Activated T-cell treated with anti-CD3 and anti-CD28 coated beads, Interleukin-2, amount 50 U/mL, for 72 hours (primary cell): ENCODE results near the gene SSUH2. TPM values are rescaled to one million over a fixed set of nuclear protein-coding genes. Genes with fewer than 3 reads are reported as not detected.
"Not testable (repeated sequence)": the region's sequence is repeated elsewhere in the genome, so short reads cannot be mapped to it uniquely, and the experiment has no call there.

Source experiments
- ATAC-seq, 2 donors: fragments of 150-1000 bp; cut with Tn5 transposase; replicated peaks in 1 of 2; 2 replicates each; pipeline ENCODE4 v1.10.0; 2021; ENCODE audit warnings: moderate library complexity in 2 of 2, mild to moderate bottlenecking in 1 of 2
- DNase-seq, 2 donors: peaks; one replicate each; pipeline ENCODE4 v3.0.0; 2021 to 2022; ENCODE audit warnings: mixed read lengths in 1 of 2
- H3K27ac Mint-ChIP-seq: one replicate; pipeline ENCODE4 v1.8.0; 2022; ENCODE audit warnings: mild to moderate bottlenecking, moderate library complexity, mixed read lengths
- H3K27me3 Mint-ChIP-seq: one replicate; pipeline ENCODE4 v1.8.0; 2022; ENCODE audit warnings: low read depth, mixed read lengths
- H3K36me3 Mint-ChIP-seq, 2 donors: one replicate each; pipeline ENCODE4 v1.8.0; 2022; ENCODE audit warnings: mixed read lengths in 2 of 2, mild to moderate bottlenecking in 1 of 2; ENCODE audit not compliant: insufficient read depth in 2 of 2
- H3K4me1 Mint-ChIP-seq: one replicate; pipeline ENCODE4 v1.8.0; 2022; ENCODE audit warnings: low read depth, mixed read lengths
- H3K4me3 Mint-ChIP-seq, 2 donors: one replicate each; pipeline ENCODE4 v1.8.0; 2022; ENCODE audit warnings: mild to moderate bottlenecking in 2 of 2, mixed read lengths in 2 of 2, moderate library complexity in 2 of 2
- H3K9me3 Mint-ChIP-seq, 2 donors: one replicate each; pipeline ENCODE4 v1.8.0; 2022; ENCODE audit warnings: mixed read lengths in 2 of 2
- total RNA-seq, 2 donors: library from RNA; stranded (reverse); gene quantifications; one replicate each; pipeline ENCODE4 v1.2.3, GENCODE V29; 2022

The SSUH2 gene
- total RNA-seq, 2 donors from 2014 or later = 0.31 to 0.49 TPM

DNA sequence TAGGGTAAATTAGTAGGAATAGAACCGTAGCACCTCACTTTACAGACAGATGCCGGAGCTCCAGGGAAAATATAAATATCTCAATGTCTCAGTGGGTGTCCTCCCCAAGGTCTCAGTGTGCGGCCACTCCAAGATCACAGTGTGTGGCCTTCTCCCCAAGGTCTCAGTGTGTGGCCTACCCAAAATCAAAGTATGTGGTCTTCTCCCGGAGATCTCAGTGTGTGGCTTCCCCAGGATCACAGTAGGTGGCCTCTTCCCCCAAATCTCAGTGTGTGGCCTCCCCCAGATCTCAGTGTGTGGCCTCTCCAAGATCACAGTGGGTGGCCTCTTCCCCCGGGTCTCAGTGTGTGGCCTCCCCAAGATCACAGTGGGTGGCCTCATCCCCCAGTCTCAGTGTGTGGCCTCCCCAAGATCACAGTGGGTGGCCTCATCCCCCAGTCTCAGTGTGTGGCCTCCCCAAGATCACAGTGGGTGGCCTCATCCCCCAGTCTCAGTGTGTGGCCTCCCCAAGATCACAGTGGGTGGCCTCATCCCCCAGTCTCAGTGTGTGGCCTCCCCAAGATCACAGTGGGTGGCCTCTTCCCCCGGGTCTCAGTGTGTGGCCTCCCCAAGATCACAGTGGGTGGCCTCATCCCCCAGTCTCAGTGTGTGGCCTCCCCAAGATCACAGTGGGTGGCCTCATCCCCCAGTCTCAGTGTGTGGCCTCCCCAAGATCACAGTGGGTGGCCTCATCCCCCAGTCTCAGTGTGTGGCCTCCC is 10.2 kb upstream of the SSUH2 start:
- not testable (repeated sequence) for H3K4me1 Mint-ChIP-seq, H3K27ac Mint-ChIP-seq, ATAC-seq, H3K9me3 Mint-ChIP-seq, H3K4me3 Mint-ChIP-seq, DNase-seq, H3K36me3 Mint-ChIP-seq
- H3K27me3 Mint-ChIP-seq = peaks cover 18% of the 10 kb centered on the region

- DNase-seq (no peak), ATAC-seq (no peak)
- H3K27ac Mint-ChIP-seq = no peak overlapping the region
- no peak overlapping the region for H3K4me3 Mint-ChIP-seq
- H3K4me1 Mint-ChIP-seq = no peaks in the 10 kb centered on the region
- peaks cover 20% of the 10 kb centered on the region for H3K27me3 Mint-ChIP-seq
- no peaks in the 10 kb centered on the region for H3K36me3 Mint-ChIP-seq
- H3K9me3 Mint-ChIP-seq = peaks cover 0 to 3% of the 10 kb centered on the region in 2 donors
Observed at GRCh38 chr3:8653800-8654408, 9.3 kb upstream of the SSUH2 start.

DNA sequence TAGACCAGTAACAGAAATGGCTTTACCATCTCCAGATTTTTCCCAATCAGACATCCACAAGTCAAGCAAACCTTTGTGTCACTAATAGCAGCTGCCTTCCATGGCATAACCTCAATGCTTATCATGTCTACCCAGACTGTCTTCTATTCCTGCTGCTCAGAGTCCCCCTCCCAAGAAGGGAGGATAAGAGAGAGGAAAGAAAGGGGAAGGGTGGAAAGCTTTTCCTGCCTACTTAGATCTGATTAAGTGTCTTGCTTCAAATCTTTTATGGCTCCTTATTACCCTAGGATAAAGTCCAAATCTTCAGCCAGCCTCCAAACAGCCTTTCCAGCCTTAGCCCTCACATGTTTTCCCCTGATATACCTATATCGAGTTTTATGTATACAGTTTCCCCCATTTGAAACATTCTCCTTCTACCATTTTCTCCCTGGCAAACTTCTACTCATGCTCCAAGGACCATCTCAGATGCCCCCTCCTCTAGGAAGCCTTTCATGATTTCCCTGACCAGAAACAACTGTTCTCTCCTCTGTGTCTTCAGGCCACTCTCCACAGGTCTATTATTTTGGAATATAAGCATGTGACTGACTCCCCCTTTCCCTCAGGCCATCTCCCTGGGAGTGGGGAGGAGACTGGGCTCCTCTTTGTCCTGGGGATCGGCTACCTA is 7.9 kb upstream of the SSUH2 start:
- no peak for DNase-seq
- Mint-ChIP-seq H3K27ac (no peak overlapping the region), H3K27me3 (peaks cover 17% of the 10 kb centered on the region), H3K4me1 (no peaks in the 10 kb centered on the region), H3K36me3 (no peaks in the 10 kb centered on the region), H3K9me3 (peaks cover 0 to 3% of the 10 kb centered on the region in 2 donors), H3K4me3 (no peak overlapping the region)
- no peak for ATAC-seq

DNA sequence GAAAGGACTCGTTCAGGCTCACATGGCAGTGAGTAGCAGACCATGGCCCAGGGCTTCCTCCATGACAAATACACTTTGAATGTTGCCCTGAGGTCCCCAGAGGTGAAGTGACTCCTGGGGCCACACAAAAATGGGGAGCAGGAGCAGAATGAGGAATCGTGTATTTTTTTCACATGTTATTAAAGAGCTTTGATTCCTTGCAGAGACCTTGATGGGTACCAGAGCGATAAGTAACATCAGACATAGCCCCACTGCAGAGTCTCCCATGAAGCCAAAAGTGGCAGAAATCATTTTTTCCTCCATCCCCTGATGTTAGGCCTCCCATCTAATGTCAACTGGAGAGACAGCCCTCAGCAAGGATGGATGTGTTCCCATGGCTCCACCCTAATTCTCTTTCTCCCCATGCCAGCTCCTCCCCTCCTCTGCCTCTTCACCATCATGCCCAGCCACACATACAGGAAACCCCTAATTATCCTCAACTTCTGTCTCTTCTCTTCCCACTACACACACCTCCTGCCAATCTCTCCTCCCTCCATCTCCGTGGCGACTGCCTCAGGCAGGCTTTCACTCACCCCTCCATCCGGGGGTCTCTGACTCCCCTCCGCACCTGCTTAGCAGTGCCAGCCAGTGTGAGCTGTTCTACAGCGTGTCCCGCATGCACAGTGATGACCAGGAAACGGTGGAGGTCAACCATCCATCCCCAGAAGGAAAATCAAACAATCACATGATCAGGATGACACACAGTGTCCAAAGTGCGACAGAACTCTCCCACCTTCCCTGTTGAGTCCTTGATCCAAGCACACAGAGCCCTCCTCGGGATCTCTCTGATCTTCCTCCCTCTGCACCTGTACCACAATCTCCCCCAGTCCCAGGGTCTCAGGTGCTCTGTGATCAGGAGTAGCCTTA is 7.1 kb upstream of the SSUH2 start:
- Mint-ChIP-seq H3K27ac (no peak overlapping the region), H3K36me3 (no peaks in the 10 kb centered on the region), H3K9me3 (peaks cover 0 to 3% of the 10 kb centered on the region in 2 donors), H3K4me3 (no peak overlapping the region), H3K27me3 (peaks cover 11% of the 10 kb centered on the region), H3K4me1 (no peaks in the 10 kb centered on the region)
- no peak for DNase-seq
- no peak for ATAC-seq

GRCh38 chr3:8650583-8651416 is 6.2 kb upstream of the SSUH2 start:
- DNase-seq (no peak), ATAC-seq (no peak)
- Mint-ChIP-seq H3K27ac (no peak overlapping the region), H3K27me3 (peaks cover 11% of the 10 kb centered on the region), H3K9me3 (peaks cover 0 to 3% of the 10 kb centered on the region in 2 donors), H3K36me3 (no peaks in the 10 kb centered on the region), H3K4me1 (no peaks in the 10 kb centered on the region), H3K4me3 (no peak overlapping the region)

DNA sequence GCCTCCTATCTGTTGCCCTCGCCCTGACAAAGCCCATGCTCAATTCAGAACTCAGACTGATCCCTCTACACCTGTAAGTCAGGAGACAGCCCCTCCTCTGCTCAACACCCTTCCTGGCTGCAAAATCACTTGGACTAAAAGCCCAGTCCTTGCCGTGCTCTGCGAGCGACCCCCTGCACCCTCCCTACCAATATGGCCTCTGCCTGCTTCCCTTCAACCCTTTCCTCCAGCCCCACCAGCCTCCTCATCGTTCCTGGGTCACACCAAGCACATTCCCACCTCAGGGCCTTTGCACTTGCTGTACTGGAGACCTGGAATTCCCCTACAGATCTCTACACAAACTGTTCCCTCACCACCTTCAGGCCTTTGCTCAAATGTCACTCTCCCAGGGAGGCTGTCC is 5.2 kb upstream of the SSUH2 start:
- Mint-ChIP-seq H3K9me3 (peaks cover 0 to 3% of the 10 kb centered on the region in 2 donors), H3K36me3 (no peaks in the 10 kb centered on the region), H3K4me3 (no peak overlapping the region), H3K27me3 (peaks cover 11% of the 10 kb centered on the region), H3K27ac (no peak overlapping the region), H3K4me1 (no peaks in the 10 kb centered on the region)
- ATAC-seq (no peak), DNase-seq (no peak)

DNA sequence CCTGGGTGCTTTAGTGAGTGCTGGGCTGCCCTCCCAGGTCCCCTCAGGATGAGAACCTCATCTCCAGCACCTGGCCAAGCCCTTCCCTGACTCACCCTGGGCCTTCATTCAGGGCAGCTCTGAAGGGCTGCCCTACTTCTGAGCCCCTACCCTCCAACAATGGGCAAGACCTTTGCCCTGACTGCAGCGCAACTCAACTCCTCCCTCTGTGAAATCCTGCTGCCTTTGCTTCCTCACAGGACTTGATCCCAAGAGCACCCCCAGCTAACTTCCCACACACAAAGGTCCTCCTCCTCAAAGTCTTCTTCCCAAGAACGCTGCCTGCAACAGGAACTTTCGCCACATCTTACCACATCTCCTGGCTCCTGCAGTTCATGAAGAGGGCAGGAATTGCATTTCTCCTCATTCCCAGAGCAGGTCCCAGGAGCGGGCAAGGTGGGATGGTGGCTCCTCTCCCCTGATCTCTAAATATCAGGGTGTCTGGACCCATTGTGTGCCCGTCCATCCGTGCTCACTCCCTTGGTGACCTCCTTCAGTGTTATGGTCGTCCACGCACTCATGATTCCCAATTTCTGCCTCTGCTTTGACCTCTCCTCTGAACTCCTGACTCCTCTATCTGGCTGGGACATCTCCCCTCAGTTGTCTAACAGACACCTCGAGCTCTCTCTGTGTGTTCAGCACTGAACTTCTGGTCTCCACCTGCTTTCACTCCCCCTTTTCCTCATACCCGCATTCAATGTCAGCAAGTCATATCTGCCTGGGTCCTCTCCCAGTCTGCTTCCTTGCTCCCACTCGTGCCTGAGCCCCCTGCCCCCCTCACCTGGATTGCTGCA is 4.5 kb upstream of the SSUH2 start:
- ATAC-seq (no peak), DNase-seq (no peak)
- peaks cover 11% of the 10 kb centered on the region for H3K27me3 Mint-ChIP-seq
- H3K27ac Mint-ChIP-seq = no peak overlapping the region
- H3K36me3 Mint-ChIP-seq = no peaks in the 10 kb centered on the region
- no peaks in the 10 kb centered on the region for H3K4me1 Mint-ChIP-seq
- peaks cover 0 to under 1% of the 10 kb centered on the region in 2 donors for H3K9me3 Mint-ChIP-seq
- H3K4me3 Mint-ChIP-seq = no peak overlapping the region

- Mint-ChIP-seq H3K36me3 (no peaks in the 10 kb centered on the region), H3K27me3 (peaks cover 11% of the 10 kb centered on the region), H3K27ac (no peak overlapping the region), H3K4me3 (no peak overlapping the region), H3K4me1 (no peaks in the 10 kb centered on the region), H3K9me3 (no peaks in the 10 kb centered on the region)
- DNase-seq (no peak), ATAC-seq (no peak)
Observed at GRCh38 chr3:8647137-8647985, 2.8 kb upstream of the SSUH2 start.

DNA sequence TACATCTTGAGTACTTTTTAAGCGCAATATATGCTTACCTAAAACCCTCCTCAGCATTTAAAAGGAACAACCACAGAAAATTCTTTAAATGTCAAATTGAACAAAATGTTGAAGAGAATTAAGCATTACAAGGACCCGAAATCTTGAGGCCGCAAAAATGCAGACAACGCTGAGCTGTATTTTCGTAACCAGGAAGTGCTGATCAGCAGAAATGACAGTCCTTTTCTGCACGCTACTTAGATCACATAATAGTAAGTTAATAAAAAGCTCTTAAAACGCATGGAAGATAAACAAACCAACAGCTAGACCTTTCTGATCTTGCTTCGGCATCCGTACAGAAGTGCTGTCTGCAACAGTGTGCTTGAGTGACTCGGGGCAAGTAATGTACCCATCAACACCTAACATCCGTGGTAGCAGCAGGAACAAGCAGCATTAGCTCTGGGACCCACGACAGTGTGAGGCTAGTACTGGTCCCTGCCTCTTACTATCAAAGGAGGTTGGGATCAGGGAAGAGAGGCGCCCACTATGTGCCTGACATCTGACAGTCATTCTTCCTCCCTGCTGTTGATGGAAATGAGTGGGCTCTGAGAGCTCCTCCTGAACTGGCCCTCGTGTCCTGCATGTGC is 1.8 kb upstream of the SSUH2 start:
- DNase-seq (no peak), ATAC-seq (no peak)
- H3K27ac Mint-ChIP-seq = no peak overlapping the region
- no peaks in the 10 kb centered on the region for H3K4me1 Mint-ChIP-seq
- peaks cover 11% of the 10 kb centered on the region for H3K27me3 Mint-ChIP-seq
- H3K4me3 Mint-ChIP-seq = no peak overlapping the region
- no peaks in the 10 kb centered on the region for H3K9me3 Mint-ChIP-seq
- no peaks in the 10 kb centered on the region for H3K36me3 Mint-ChIP-seq

- ATAC-seq = no peak
Observed at GRCh38 chr3:8645712-8646111, 1.1 kb upstream of the SSUH2 start.

More at GRCh38 chr3:8645712-8646111, 1.1 kb upstream of the SSUH2 start:
- Mint-ChIP-seq H3K27ac (no peak overlapping the region), H3K4me3 (no peak overlapping the region), H3K9me3 (no peaks in the 10 kb centered on the region), H3K36me3 (no peaks in the 10 kb centered on the region), H3K27me3 (peaks cover 11% of the 10 kb centered on the region), H3K4me1 (no peaks in the 10 kb centered on the region)
- DNase-seq = no peak
